ENCODE measurements around the gene S100A9. TPM values are rescaled to one million over a fixed set of nuclear protein-coding genes. Genes with fewer than 3 reads are reported as not detected.

S100A9 gene
- total and polyA plus RNA-seq, 8 donors, result 17.0 to 1,552 (median 33.6) TPM

DNA sequence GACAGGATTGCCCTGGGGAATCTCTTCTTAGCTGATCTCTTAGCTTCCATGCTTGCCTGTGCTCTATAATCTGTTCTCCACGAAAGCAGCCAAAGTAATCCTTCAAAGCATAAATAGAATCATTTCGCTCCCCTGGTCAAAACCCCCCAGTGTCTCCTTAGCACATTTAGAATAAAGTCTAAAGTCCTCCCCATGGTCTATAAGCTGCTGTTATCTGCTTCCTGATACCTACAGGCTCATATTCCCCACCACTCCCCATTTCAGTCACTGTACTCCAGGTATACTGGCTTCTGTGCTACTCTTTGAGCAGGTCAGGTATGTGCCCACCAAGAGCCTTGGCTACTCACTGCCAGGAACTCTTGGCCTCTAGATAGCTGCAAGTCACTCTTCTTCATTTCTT is 14.9 kb downstream of the S100A9 start:
- intact Hi-C loops (cut with DNase I), result no loop called here
- H3K4me3 ChIP-seq, result no peak overlapping the region
- H3K27ac ChIP-seq, result peak overlapping the region in 1 of 2 donors; percentile 85
- ATAC-seq, result no peak
- no peaks in the 10 kb centered on the region for H3K9me3 ChIP-seq
- H3K4me1 ChIP-seq, result peaks cover 0 to 63% of the 10 kb centered on the region in 2 donors
- no peak for TF ChIP-seq CTCF (IDR thresholded peaks at IDR 0.05)
- no peaks in the 10 kb centered on the region for H3K36me3 ChIP-seq
- H3K27me3 ChIP-seq, result no peaks in the 10 kb centered on the region
- no peak for DNase-seq

GRCh38 chr1:153374071-153374470 is 16.4 kb downstream of the S100A9 start:
- Histone ChIP-seq H3K9me3 (no peaks in the 10 kb centered on the region), H3K36me3 (no peaks in the 10 kb centered on the region), H3K27ac (peak overlapping the region in 1 of 2 donors; percentile 85), H3K4me3 (peak overlapping the region in 1 of 2 donors; percentile 8), H3K4me1 (peaks cover 0 to 49% of the 10 kb centered on the region in 2 donors), H3K27me3 (no peaks in the 10 kb centered on the region)
- intact Hi-C loops (cut with DNase I), result no loop called here
- DNase-seq (no peak), ATAC-seq (peak; percentile 38)
- no peak for TF ChIP-seq CTCF (IDR thresholded peaks at IDR 0.05)

GRCh38 chr1:153375511-153375910 is 17.9 kb downstream of the S100A9 start, which contains the start of gene S100A12:
S100A12 (minus strand) TSS chr1:153375621; CDS start chr1:153374592, 1,029 bp downstream.
- intact Hi-C loops (cut with DNase I), result no loop called here
- ATAC-seq, result peak; percentile 91

GRCh38 chr1:153379591-153379990 is 21.9 kb downstream of the S100A9 start:
- TF ChIP-seq CTCF (IDR thresholded peaks at IDR 0.05), result no peak
- intact Hi-C loops (cut with DNase I), result no loop called here

More at GRCh38 chr1:153375511-153375910, 17.9 kb downstream of the S100A9 start, which contains the start of gene S100A12:
- H3K9me3 ChIP-seq, result no peaks in the 10 kb centered on the region
- peaks cover 0 to 46% of the 10 kb centered on the region in 2 donors for H3K4me1 ChIP-seq
- DNase-seq, result no peak
- peak within 1 kb of the TSS in 1 of 2 donors; percentile 85 for H3K27ac ChIP-seq
- TF ChIP-seq CTCF (IDR thresholded peaks at IDR 0.05), result no peak
- no peaks in the 10 kb centered on the region for H3K27me3 ChIP-seq
- no peaks in the 10 kb centered on the region for H3K36me3 ChIP-seq
- H3K4me3 ChIP-seq, result peak within 1 kb of the TSS in 1 of 2 donors; percentile 8

GRCh38 chr1:153380711-153381110 is 23.1 kb downstream of the S100A9 start:
- Histone ChIP-seq H3K27me3 (no peaks in the 10 kb centered on the region), H3K9me3 (peaks cover 0 to 14% of the 10 kb centered on the region in 2 donors), H3K4me3 (no peak overlapping the region), H3K36me3 (no peaks in the 10 kb centered on the region), H3K27ac (no peak overlapping the region), H3K4me1 (peaks cover 0 to 34% of the 10 kb centered on the region in 2 donors)
- DNase-seq (no peak), ATAC-seq (no peak)
- intact Hi-C loops (cut with DNase I), result no loop called here
- no peak for TF ChIP-seq CTCF (IDR thresholded peaks at IDR 0.05)

More at GRCh38 chr1:153379591-153379990, 21.9 kb downstream of the S100A9 start:
- Histone ChIP-seq H3K27me3 (no peaks in the 10 kb centered on the region), H3K4me3 (no peak overlapping the region), H3K36me3 (no peaks in the 10 kb centered on the region), H3K27ac (no peak overlapping the region), H3K4me1 (peaks cover 0 to 34% of the 10 kb centered on the region in 2 donors), H3K9me3 (peaks cover 0 to 14% of the 10 kb centered on the region in 2 donors)
- ATAC-seq (no peak), DNase-seq (no peak)

Measured in left lung (tissue), 10 donors.